GM12892 (cell line): Measurements from ENCODE around the gene IST1.

Source experiments
- POLR2A ChIP-seq: IDR thresholded peaks from 2 replicates; pipeline ENCODE4 v1.6.1; 2011; ENCODE audit warnings: low read depth, low read length, control low read depth
- POLR2AphosphoS5 ChIP-seq: IDR thresholded peaks from 2 replicates; pipeline ENCODE4 v1.6.1; 2011; ENCODE audit warnings: low read depth, low read length, control low read depth
- TAF1 ChIP-seq: IDR thresholded peaks from 2 replicates; pipeline ENCODE4 v1.6.1; 2011; ENCODE audit warnings: low read depth, mild to moderate bottlenecking, control low read depth, low read length, borderline replicate concordance

DNA sequence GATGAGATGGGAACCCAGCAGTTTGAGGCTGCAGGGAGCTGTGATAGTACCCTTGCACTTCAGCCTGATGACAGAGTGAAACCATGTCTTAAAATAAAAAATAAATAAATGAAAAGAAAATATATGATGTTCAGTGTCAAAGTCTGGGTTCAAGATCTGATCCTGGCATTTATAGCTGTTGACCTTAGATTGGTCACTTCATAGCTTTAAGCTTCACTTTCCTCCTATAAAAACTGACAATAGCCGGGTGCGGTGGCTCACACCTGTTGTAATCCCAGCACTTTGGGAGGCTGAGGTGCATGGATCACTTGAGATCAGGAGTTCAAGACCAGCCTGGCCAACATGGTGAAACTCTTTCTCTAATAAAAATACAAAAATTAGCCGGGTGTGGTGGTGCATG, 6.2 kb upstream of the IST1 start:
- no peak for TF ChIP-seq POLR2A
- no peak for TF ChIP-seq POLR2AphosphoS5
- TF ChIP-seq TAF1: no peak
